IMR-90 (cell line): Measurements from ENCODE around the gene MYO10. TPM values are rescaled to one million over a fixed set of nuclear protein-coding genes. Genes with fewer than 3 reads are reported as not detected.

ENCODE experiments used
- ATAC-seq: fragments of 200-7000 bp; cut with Tn5 transposase; 2 replicates; pipeline ENCODE4 v1.9.1; 2020; ENCODE audit warnings: low read depth, mild to moderate bottlenecking, moderate library complexity
- BruUV-seq: library from RNA; stranded (reverse); fragments of 400-500 nt; replicated peaks from 2 replicates; lab custom pipeline; 2021; lab: Mats Ljungman, UMichigan
- CTCF ChIA-PET: fragments of 300-600 bp; formaldehyde crosslinking; extraction: SDS; loops from one replicate; lab custom pipeline; 2021; ENCODE audit warnings: antibody characterized with exemption; lab: Yijun Ruan, JAX
- POLR2A ChIA-PET: fragments of 300-600 bp; sonication (Branson Sonifier 250); formaldehyde crosslinking; loops from one replicate; lab custom pipeline; 2022; ENCODE audit warnings: antibody characterized with exemption; ENCODE audit not compliant: unreplicated experiment; lab: Charles Lee
- DNase-seq: peaks from one replicate; pipeline ENCODE4 v3.0.0; 2013
- H2AFZ ChIP-seq: replicated peaks from 2 replicates; pipeline ENCODE3; 2013; ENCODE audit warnings: low read length, mild to moderate bottlenecking; ENCODE audit not compliant: poor library complexity
- H2AK5ac ChIP-seq: 2 replicates; pipeline ENCODE4 v1.6.1; 2013; ENCODE audit warnings: low read depth, low read length, inconsistent platforms
- H2AK9ac ChIP-seq: replicated peaks from 2 replicates; pipeline ENCODE3; 2013; ENCODE audit warnings: mild to moderate bottlenecking, low read depth, low read length, moderate library complexity; ENCODE audit not compliant: poor library complexity
- H2BK120ac ChIP-seq: 2 replicates; pipeline ENCODE4 v1.6.1; 2013; ENCODE audit warnings: low read depth, low read length, inconsistent platforms
- H2BK15ac ChIP-seq: 3 replicates; pipeline ENCODE4 v1.6.1; 2013; ENCODE audit warnings: low read depth, low read length, inconsistent platforms
- H2BK20ac ChIP-seq: 2 replicates; pipeline ENCODE4 v1.6.1; 2013; ENCODE audit warnings: low read depth, mild to moderate bottlenecking, inconsistent platforms, low read length, moderate library complexity
- H2BK5ac ChIP-seq: 2 replicates; pipeline ENCODE4 v1.6.1; 2013; ENCODE audit warnings: mild to moderate bottlenecking, low read depth, low read length, inconsistent platforms; ENCODE audit not compliant: poor library complexity, severe bottlenecking
- H3K14ac ChIP-seq: replicated peaks from 2 replicates; pipeline ENCODE4 v1.6.1; 2013; ENCODE audit warnings: low read depth, low read length, inconsistent platforms
- H3K18ac ChIP-seq: 2 replicates; pipeline ENCODE4 v1.6.1; 2013; ENCODE audit warnings: low read depth, low read length, control low read depth
- H3K23ac ChIP-seq: 2 replicates; pipeline ENCODE4 v1.6.1; 2013; ENCODE audit warnings: low read depth, low read length, inconsistent platforms
- H3K27ac ChIP-seq: 2 replicates; pipeline ENCODE4 v1.5.1; 2013; ENCODE audit warnings: mild to moderate bottlenecking, control low read depth, low read length; ENCODE audit not compliant: insufficient read depth
- H3K27me3 ChIP-seq: 2 replicates; pipeline ENCODE4 v1.6.1; 2013; ENCODE audit warnings: low read length; ENCODE audit not compliant: control insufficient read depth, insufficient read depth
- H3K36me3 ChIP-seq: 2 replicates; pipeline ENCODE4 v1.6.1; 2013; ENCODE audit warnings: low read length, mixed read lengths; ENCODE audit not compliant: control insufficient read depth, insufficient read depth
- H3K4ac ChIP-seq: 2 replicates; pipeline ENCODE4 v1.6.1; 2013; ENCODE audit warnings: low read depth, low read length, inconsistent platforms
- H3K4me1 ChIP-seq: 2 replicates; pipeline ENCODE4 v1.6.1; 2013; ENCODE audit warnings: low read length, mixed read lengths; ENCODE audit not compliant: control insufficient read depth, insufficient read depth
- H3K4me2 ChIP-seq: 2 replicates; pipeline ENCODE4 v1.6.1; 2013; ENCODE audit warnings: low read depth, mild to moderate bottlenecking, control low read depth, low read length, moderate library complexity
- H3K4me3 ChIP-seq: 2 replicates; pipeline ENCODE4 v1.5.1; 2013; ENCODE audit warnings: low read depth, mild to moderate bottlenecking, control low read depth, low read length, moderate library complexity; ENCODE audit not compliant: insufficient read depth
- H3K56ac ChIP-seq: 2 replicates; pipeline ENCODE4 v1.6.1; 2013; ENCODE audit warnings: low read length, inconsistent platforms; ENCODE audit not compliant: insufficient read depth; ENCODE audit errors: extremely low read depth
- H3K79me1 ChIP-seq, 2 experiments: 2 replicates each; pipeline ENCODE4 v1.6.1; 2013; ENCODE audit warnings: low read length in 2 of 2, inconsistent platforms in 1 of 2, low read depth in 1 of 2
- H3K9ac ChIP-seq: 2 replicates; pipeline ENCODE4 v1.6.1; 2013; ENCODE audit warnings: low read depth, low read length, control low read depth
- H3K9me1 ChIP-seq: 2 replicates; pipeline ENCODE4 v1.6.1; 2013; ENCODE audit warnings: low read length, inconsistent platforms; ENCODE audit not compliant: insufficient read depth
- H3K9me3 ChIP-seq: 2 replicates; pipeline ENCODE4 v1.6.1; 2013; ENCODE audit warnings: low read length; ENCODE audit not compliant: control insufficient read depth, insufficient read depth
- H4K20me1 ChIP-seq: 2 replicates; pipeline ENCODE4 v1.6.1; 2013; ENCODE audit warnings: low read length, inconsistent platforms; ENCODE audit not compliant: insufficient read depth
- H4K5ac ChIP-seq: 2 replicates; pipeline ENCODE4 v1.6.1; 2013; ENCODE audit warnings: mild to moderate bottlenecking, low read depth, low read length, control low read depth
- H4K8ac ChIP-seq, 2 experiments: 2 replicates each; pipeline ENCODE4 v1.6.1; 2013; ENCODE audit warnings: low read depth in 2 of 2, low read length in 2 of 2, control low read depth in 1 of 2, inconsistent platforms in 1 of 2
- H4K91ac ChIP-seq: 2 replicates; pipeline ENCODE4 v1.6.1; 2013; ENCODE audit warnings: low read depth, low read length, inconsistent platforms; ENCODE audit not compliant: insufficient read depth
- BHLHE40 ChIP-seq: fragments of 150-350 bp; IDR thresholded peaks from 2 replicates; pipeline ENCODE4 v1.6.1; 2016; ENCODE audit warnings: mild to moderate bottlenecking, low read depth, low read length
- CEBPB ChIP-seq: IDR thresholded peaks from 2 replicates; pipeline ENCODE4 v1.6.1; 2012; ENCODE audit warnings: low read depth, low read length, improper control_type of control experiment
- CHD1 ChIP-seq: IDR thresholded peaks from 2 replicates; pipeline ENCODE4 v1.6.1; 2012; ENCODE audit warnings: low read depth, low read length, improper control_type of control experiment
- FOS ChIP-seq: fragments of 150-350 bp; IDR thresholded peaks from 2 replicates; pipeline ENCODE4 v1.6.1; 2016; ENCODE audit warnings: low read depth, low read length
- MAFK ChIP-seq: IDR thresholded peaks from 2 replicates; pipeline ENCODE4 v1.6.1; 2012; ENCODE audit warnings: low read depth, low read length, improper control_type of control experiment
- MAZ ChIP-seq: IDR thresholded peaks from 2 replicates; pipeline ENCODE4 v1.6.1; 2012; ENCODE audit warnings: low read depth, mild to moderate bottlenecking, low read length, improper control_type of control experiment, moderate library complexity, borderline replicate concordance
- MXI1 ChIP-seq: IDR thresholded peaks from 2 replicates; pipeline ENCODE4 v1.6.1; 2012; ENCODE audit warnings: low read depth, mild to moderate bottlenecking, low read length, moderate library complexity, borderline replicate concordance
- NFE2L2 ChIP-seq: fragments of 150-350 bp; IDR thresholded peaks from 2 replicates; pipeline ENCODE4 v1.6.1; 2016; ENCODE audit warnings: low read depth, mild to moderate bottlenecking, low read length
- POLR2A ChIP-seq: IDR thresholded peaks from 2 replicates; pipeline ENCODE4 v1.6.1; 2012; ENCODE audit warnings: mild to moderate bottlenecking, low read depth, low read length
- RAD21 ChIP-seq: IDR thresholded peaks from 2 replicates; pipeline ENCODE4 v1.6.1; 2012; ENCODE audit warnings: low read length, improper control_type of control experiment
- RCOR1 ChIP-seq: IDR thresholded peaks from 2 replicates; pipeline ENCODE4 v1.6.1; 2012; ENCODE audit warnings: mild to moderate bottlenecking, low read length, improper control_type of control experiment; ENCODE audit not compliant: insufficient replicate concordance
- RFX5 ChIP-seq: IDR thresholded peaks from 2 replicates; pipeline ENCODE4 v1.8.0; 2012; ENCODE audit warnings: low read depth, mild to moderate bottlenecking, low read length, moderate library complexity
- SMC3 ChIP-seq: fragments of 150-350 bp; IDR thresholded peaks from 2 replicates; pipeline ENCODE4 v1.6.1; 2016; ENCODE audit warnings: low read depth, mild to moderate bottlenecking, antibody characterized with exemption, low read length, moderate library complexity
- USF2 ChIP-seq: fragments of 150-350 bp; IDR thresholded peaks from 2 replicates; pipeline ENCODE4 v1.6.1; 2017; ENCODE audit warnings: mild to moderate bottlenecking, antibody characterized with exemption, low read length, low read depth
- WGBS, 2 experiments: methylation state at CpG; one replicate each; pipeline versions ENCODE4 v1.1.5 to v1.1.7; 2013; ENCODE audit warnings: missing lambda C conversion rate in 2 of 2; ENCODE audit not compliant: insufficient read length in 1 of 2; ENCODE audit errors: extremely low coverage in 2 of 2; 5-methylcytosine and 5-hydroxymethylcytosine counted together
- dilution Hi-C: fragments of 300-500 bp; cut with HindIII; formaldehyde crosslinking; loops from one replicate; pipeline ENCODE4 v1.14.3; 2018; ENCODE audit warnings: low sequenced_read_pairs; ENCODE audit not compliant: unreplicated experiment
- in situ Hi-C: fragments of 300-500 bp; cut with MboI; formaldehyde crosslinking; loops from 3 replicates; pipeline ENCODE4 v1.14.3; 2019; ENCODE audit warnings: low sequenced_read_pairs, inconsistent platforms, mixed read lengths
- intact Hi-C: fragments of 100-400 bp; cut with micrococcal nuclease; formaldehyde crosslinking; loops from 2 replicates; pipeline ENCODE4 v1.10.0; 2022
- polyA plus RNA-seq, 3 experiments: library from polyadenylated mRNA; depleted of rRNA; stranded (reverse); fragments of >200 nt; gene quantifications; 2 replicates each; pipeline ENCODE4 v1.2.3, GENCODE V29; 2012; ENCODE audit warnings: low replicate concordance in 1 of 3
- total RNA-seq: library from RNA; depleted of rRNA; stranded (reverse); fragments of >200 nt; gene quantifications from 2 replicates; pipeline ENCODE4 v1.2.3, GENCODE V29; 2012
- TF ChIP-seq, protein P1 (sequence below): conservative IDR thresholded peaks from 2 replicates; pipeline ENCODE4 v1.5.1; 2012; ENCODE audit warnings: mild to moderate bottlenecking, low read depth, low read length, improper control_type of control experiment
- TF ChIP-seq, protein P2 (sequence below): fragments of 150-350 bp; IDR thresholded peaks from 2 replicates; pipeline ENCODE4 v1.6.1; 2016; ENCODE audit warnings: low read depth, mild to moderate bottlenecking, low read length, moderate library complexity, borderline replicate concordance

The MYO10 gene
- total and polyA plus RNA-seq, 2 of the 4 experiments (the other 2 are of a cell fraction) = 39.9 to 115 TPM

DNA sequence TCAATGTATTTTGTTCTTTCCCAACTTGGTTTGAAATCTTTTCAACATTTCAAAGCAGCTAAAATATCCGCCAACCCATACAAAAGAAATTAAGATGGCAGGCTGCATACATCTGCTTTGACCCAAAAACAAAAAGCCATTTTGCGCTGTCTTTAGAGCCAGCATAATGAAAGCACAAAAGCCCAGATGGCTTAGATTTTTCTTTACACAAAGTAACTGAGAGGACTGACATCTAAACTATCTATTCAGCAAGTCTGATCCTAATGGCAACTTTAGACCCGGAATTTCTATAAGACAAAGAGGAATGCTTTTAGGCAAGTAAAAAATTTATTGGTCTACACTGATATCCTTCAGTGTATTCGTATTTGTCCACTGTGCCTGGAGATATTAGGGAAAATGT lies 86.3 kb downstream of the MYO10 start:
- CTCF ChIA-PET = no interaction called here
- Histone ChIP-seq H2BK120ac (no peak overlapping the region), H3K9me3 (no peaks in the 10 kb centered on the region), H3K4me1 (peaks cover 8% of the 10 kb centered on the region), H2BK5ac (no peak overlapping the region), H3K36me3 (peaks cover 18% of the 10 kb centered on the region), H2BK20ac (no peak overlapping the region), H3K79me1 (peaks cover 5 to 68% of the 10 kb centered on the region in 2 experiments; a peak in 2 of 4 replicates), H3K9ac (no peak overlapping the region), H3K27ac (no peak overlapping the region), H3K56ac (no peak overlapping the region), H3K14ac (no peak overlapping the region), H3K23ac (no peak overlapping the region), H4K91ac (no peak overlapping the region), H4K20me1 (peaks cover 97% of the 10 kb centered on the region), H2BK15ac (no peak overlapping the region), H3K4me2 (no peak overlapping the region), H3K9me1 (peaks cover 18% of the 10 kb centered on the region), H4K8ac (no peak overlapping the region), H3K27me3 (no peaks in the 10 kb centered on the region), H2AK5ac (no peak overlapping the region), H3K4me3 (no peak overlapping the region), H3K18ac (no peak overlapping the region), H2AFZ (no peak overlapping the region), H2AK9ac (no peak overlapping the region), H3K4ac (no peak overlapping the region), H4K5ac (no peak overlapping the region)
- in situ Hi-C loops (no loop called here), intact Hi-C loops (no loop called here), dilution Hi-C loops (no loop called here)
- TF ChIP-seq RCOR1 = no peak
- no peak for TF ChIP-seq FOS
- no peak for TF ChIP-seq CHD1
- TF ChIP-seq, protein P1, sequence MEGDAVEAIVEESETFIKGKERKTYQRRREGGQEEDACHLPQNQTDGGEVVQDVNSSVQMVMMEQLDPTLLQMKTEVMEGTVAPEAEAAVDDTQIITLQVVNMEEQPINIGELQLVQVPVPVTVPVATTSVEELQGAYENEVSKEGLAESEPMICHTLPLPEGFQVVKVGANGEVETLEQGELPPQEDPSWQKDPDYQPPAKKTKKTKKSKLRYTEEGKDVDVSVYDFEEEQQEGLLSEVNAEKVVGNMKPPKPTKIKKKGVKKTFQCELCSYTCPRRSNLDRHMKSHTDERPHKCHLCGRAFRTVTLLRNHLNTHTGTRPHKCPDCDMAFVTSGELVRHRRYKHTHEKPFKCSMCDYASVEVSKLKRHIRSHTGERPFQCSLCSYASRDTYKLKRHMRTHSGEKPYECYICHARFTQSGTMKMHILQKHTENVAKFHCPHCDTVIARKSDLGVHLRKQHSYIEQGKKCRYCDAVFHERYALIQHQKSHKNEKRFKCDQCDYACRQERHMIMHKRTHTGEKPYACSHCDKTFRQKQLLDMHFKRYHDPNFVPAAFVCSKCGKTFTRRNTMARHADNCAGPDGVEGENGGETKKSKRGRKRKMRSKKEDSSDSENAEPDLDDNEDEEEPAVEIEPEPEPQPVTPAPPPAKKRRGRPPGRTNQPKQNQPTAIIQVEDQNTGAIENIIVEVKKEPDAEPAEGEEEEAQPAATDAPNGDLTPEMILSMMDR = no peak
- no peak for TF ChIP-seq MAFK
- no peak for TF ChIP-seq MAZ
- TF ChIP-seq RFX5 = no peak
- TF ChIP-seq RAD21 = no peak
- TF ChIP-seq, protein P2, sequence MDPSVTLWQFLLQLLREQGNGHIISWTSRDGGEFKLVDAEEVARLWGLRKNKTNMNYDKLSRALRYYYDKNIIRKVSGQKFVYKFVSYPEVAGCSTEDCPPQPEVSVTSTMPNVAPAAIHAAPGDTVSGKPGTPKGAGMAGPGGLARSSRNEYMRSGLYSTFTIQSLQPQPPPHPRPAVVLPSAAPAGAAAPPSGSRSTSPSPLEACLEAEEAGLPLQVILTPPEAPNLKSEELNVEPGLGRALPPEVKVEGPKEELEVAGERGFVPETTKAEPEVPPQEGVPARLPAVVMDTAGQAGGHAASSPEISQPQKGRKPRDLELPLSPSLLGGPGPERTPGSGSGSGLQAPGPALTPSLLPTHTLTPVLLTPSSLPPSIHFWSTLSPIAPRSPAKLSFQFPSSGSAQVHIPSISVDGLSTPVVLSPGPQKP = no peak
- no peak for TF ChIP-seq POLR2A
- no peak for TF ChIP-seq USF2
- no peak for TF ChIP-seq BHLHE40
- no peak for TF ChIP-seq SMC3
- TF ChIP-seq MXI1 = no peak
- no peak for TF ChIP-seq NFE2L2
- no peak for TF ChIP-seq CEBPB
- ATAC-seq (no peak), DNase-seq (no peak)
- WGBS, 2 experiments = 83% methylated on average over 1 of the region's 4 CpGs; no CpG with 5 or more reads in 1 of the 2 experiments
- POLR2A ChIA-PET = no interaction called here
- BruUV-seq = no TSS peak
